ENCODE results near the gene ADAP1. TPM values are rescaled to one million over a fixed set of nuclear protein-coding genes. Genes with fewer than 3 reads are reported as not detected.

ADAP1 gene
- total and polyA plus RNA-seq, 2 of the 8 experiments (the other 6 are each of a cell fraction or from before 2014, with no cell fraction given), result 5.8 to 6.1 TPM

GRCh38 chr7:886626-887487, 67.6 kb downstream of the ADAP1 start (continued):
- TF ChIP-seq POU5F1 (IDR thresholded peaks at IDR 0.05; ENCODE audit: low read depth, low read length) (no peak), POLR2AphosphoS5 (IDR thresholded peaks at IDR 0.05; ENCODE audit: low read depth, low read length) (no peak)
